DOHH2 (cell line): ENCODE data around the gene TRIM54.

Experiments
- H3F3A ChIP-seq: fragments of 200-600 bp; sonication (generic), shearing (Covaris generic); 2 replicates; pipeline ENCODE4 v1.6.0; 2016; ENCODE audit warnings: antibody characterized with exemption, mild to moderate bottlenecking; ENCODE audit not compliant: control insufficient read depth, insufficient read depth
- H3K27ac ChIP-seq: fragments of 200-600 bp; sonication (generic); 2 replicates; pipeline ENCODE4 v1.5.1; 2014; ENCODE audit warnings: low read depth, mild to moderate bottlenecking, low read length, moderate library complexity
- H3K27me3 ChIP-seq: fragments of 200-600 bp; sonication (generic); 2 replicates; pipeline ENCODE4 v1.6.1; 2014; ENCODE audit warnings: mild to moderate bottlenecking, low read length, mixed read lengths; ENCODE audit not compliant: control insufficient read depth
- H3K36me3 ChIP-seq: fragments of 200-600 bp; sonication (generic); 2 replicates; pipeline ENCODE4 v1.6.1; 2014; ENCODE audit warnings: mild to moderate bottlenecking, low read length, moderate library complexity, mixed read lengths; ENCODE audit not compliant: control insufficient read depth
- H3K4me1 ChIP-seq: fragments of 200-600 bp; sonication (generic); 2 replicates; pipeline ENCODE4 v1.6.1; 2014; ENCODE audit warnings: mild to moderate bottlenecking, low read length, mixed read lengths; ENCODE audit not compliant: control insufficient read depth
- H3K4me2 ChIP-seq: fragments of 200-600 bp; sonication (generic); 2 replicates; pipeline ENCODE4 v1.6.0; 2014; ENCODE audit warnings: mild to moderate bottlenecking, low read length, moderate library complexity
- H3K4me3 ChIP-seq: fragments of 200-600 bp; sonication (generic); 2 replicates; pipeline ENCODE4 v1.5.1; 2014; ENCODE audit warnings: mild to moderate bottlenecking, low read length, mixed read lengths
- H3K79me2 ChIP-seq: fragments of 200-600 bp; sonication (generic); 2 replicates; pipeline ENCODE4 v1.6.1; 2014; ENCODE audit warnings: mild to moderate bottlenecking, low read length, mixed read lengths; ENCODE audit not compliant: control insufficient read depth
- H3K9me2 ChIP-seq: fragments of 200-600 bp; sonication (generic); replicated peaks from 2 replicates; pipeline ENCODE4 v1.6.1; 2014; ENCODE audit warnings: mild to moderate bottlenecking, low read length, mixed read lengths; ENCODE audit not compliant: control insufficient read depth
- H3K9me3 ChIP-seq: fragments of 200-600 bp; sonication (generic); 2 replicates; pipeline ENCODE4 v1.6.1; 2014; ENCODE audit warnings: antibody characterized with exemption, low read length, mixed read lengths; ENCODE audit not compliant: control insufficient read depth, insufficient read depth
- H4K20me1 ChIP-seq: fragments of 200-600 bp; sonication (generic); 2 replicates; pipeline ENCODE4 v1.6.0; 2014; ENCODE audit warnings: low read depth, mild to moderate bottlenecking, antibody characterized with exemption, low read length, moderate library complexity; ENCODE audit not compliant: control insufficient read depth, insufficient read depth
- EZH2phosphoT487 ChIP-seq: fragments of 200-600 bp; sonication (generic); IDR thresholded peaks from 2 replicates; pipeline ENCODE4 v1.6.1; 2017; ENCODE audit warnings: borderline replicate concordance, mild to moderate bottlenecking, antibody characterized with exemption, low read length, moderate library complexity, mixed read lengths
- TF ChIP-seq, protein P1 (sequence below): fragments of 200-600 bp; sonication (generic); IDR thresholded peaks from one replicate; pipeline ENCODE4 v1.5.1; 2014; ENCODE audit warnings: antibody characterized with exemption, mild to moderate bottlenecking, low read depth, low read length; ENCODE audit not compliant: poor library complexity, severe bottlenecking

TRIM54 gene, protein sequence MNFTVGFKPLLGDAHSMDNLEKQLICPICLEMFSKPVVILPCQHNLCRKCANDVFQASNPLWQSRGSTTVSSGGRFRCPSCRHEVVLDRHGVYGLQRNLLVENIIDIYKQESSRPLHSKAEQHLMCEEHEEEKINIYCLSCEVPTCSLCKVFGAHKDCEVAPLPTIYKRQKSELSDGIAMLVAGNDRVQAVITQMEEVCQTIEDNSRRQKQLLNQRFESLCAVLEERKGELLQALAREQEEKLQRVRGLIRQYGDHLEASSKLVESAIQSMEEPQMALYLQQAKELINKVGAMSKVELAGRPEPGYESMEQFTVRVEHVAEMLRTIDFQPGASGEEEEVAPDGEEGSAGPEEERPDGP

GRCh38 chr2:27281855-27282559, at the start of gene TRIM54:
TSS of gene TRIM54 (plus strand) at chr2:27282429. CDS start at chr2:27282732, 303 bp downstream.
- H3K4me2 ChIP-seq = no peak within 1 kb of the TSS
- no peaks in the 10 kb centered on the region for H4K20me1 ChIP-seq
- H3K79me2 ChIP-seq = no peaks in the 10 kb centered on the region
- no peaks in the 10 kb centered on the region for H3F3A ChIP-seq
- no peak for TF ChIP-seq EZH2phosphoT487
- TF ChIP-seq, protein P1, sequence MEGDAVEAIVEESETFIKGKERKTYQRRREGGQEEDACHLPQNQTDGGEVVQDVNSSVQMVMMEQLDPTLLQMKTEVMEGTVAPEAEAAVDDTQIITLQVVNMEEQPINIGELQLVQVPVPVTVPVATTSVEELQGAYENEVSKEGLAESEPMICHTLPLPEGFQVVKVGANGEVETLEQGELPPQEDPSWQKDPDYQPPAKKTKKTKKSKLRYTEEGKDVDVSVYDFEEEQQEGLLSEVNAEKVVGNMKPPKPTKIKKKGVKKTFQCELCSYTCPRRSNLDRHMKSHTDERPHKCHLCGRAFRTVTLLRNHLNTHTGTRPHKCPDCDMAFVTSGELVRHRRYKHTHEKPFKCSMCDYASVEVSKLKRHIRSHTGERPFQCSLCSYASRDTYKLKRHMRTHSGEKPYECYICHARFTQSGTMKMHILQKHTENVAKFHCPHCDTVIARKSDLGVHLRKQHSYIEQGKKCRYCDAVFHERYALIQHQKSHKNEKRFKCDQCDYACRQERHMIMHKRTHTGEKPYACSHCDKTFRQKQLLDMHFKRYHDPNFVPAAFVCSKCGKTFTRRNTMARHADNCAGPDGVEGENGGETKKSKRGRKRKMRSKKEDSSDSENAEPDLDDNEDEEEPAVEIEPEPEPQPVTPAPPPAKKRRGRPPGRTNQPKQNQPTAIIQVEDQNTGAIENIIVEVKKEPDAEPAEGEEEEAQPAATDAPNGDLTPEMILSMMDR = no peak
- no peaks in the 10 kb centered on the region for H3K27me3 ChIP-seq
- H3K27ac ChIP-seq = no peak within 1 kb of the TSS
- H3K36me3 ChIP-seq = no peaks in the 10 kb centered on the region
- H3K4me1 ChIP-seq = peaks cover 17% of the 10 kb centered on the region
- no peaks in the 10 kb centered on the region for H3K9me2 ChIP-seq
- H3K9me3 ChIP-seq = no peaks in the 10 kb centered on the region
- H3K4me3 ChIP-seq = no peak within 1 kb of the TSS

- TF ChIP-seq, protein P1 = no peak
- no peak for TF ChIP-seq EZH2phosphoT487
- Histone ChIP-seq H3K27ac (no peak overlapping the region), H3K27me3 (no peaks in the 10 kb centered on the region), H3K4me2 (no peak overlapping the region), H3K9me2 (no peaks in the 10 kb centered on the region), H3F3A (no peaks in the 10 kb centered on the region), H3K36me3 (peaks cover 83% of the 10 kb centered on the region), H4K20me1 (no peaks in the 10 kb centered on the region), H3K79me2 (no peaks in the 10 kb centered on the region), H3K4me1 (no peaks in the 10 kb centered on the region), H3K9me3 (no peaks in the 10 kb centered on the region), H3K4me3 (no peak overlapping the region)
Measured at GRCh38 chr2:27233341-27233740, 48.9 kb upstream of the TRIM54 start.

GRCh38 chr2:27236136-27236535, 46.1 kb upstream of the TRIM54 start:
- Histone ChIP-seq H3K27ac (no peak overlapping the region), H3K4me2 (no peak overlapping the region), H3K79me2 (no peaks in the 10 kb centered on the region), H3K27me3 (no peaks in the 10 kb centered on the region), H3K4me3 (no peak overlapping the region), H4K20me1 (no peaks in the 10 kb centered on the region), H3F3A (no peaks in the 10 kb centered on the region), H3K36me3 (peaks cover 91% of the 10 kb centered on the region), H3K9me3 (no peaks in the 10 kb centered on the region), H3K9me2 (no peaks in the 10 kb centered on the region), H3K4me1 (no peaks in the 10 kb centered on the region)
- TF ChIP-seq, protein P1 = no peak
- TF ChIP-seq EZH2phosphoT487 = no peak
